GM21717 (cell line): ENCODE measurements around the gene NNMT.

Experiments used
- ATAC-seq: cut with Tn5 transposase; IDR thresholded peaks from one replicate; pipeline ENCODE4 v1.9.1; 2021; ENCODE audit warnings: mild to moderate bottlenecking, moderate library complexity; ENCODE audit not compliant: unreplicated experiment

Gene NNMT

DNA sequence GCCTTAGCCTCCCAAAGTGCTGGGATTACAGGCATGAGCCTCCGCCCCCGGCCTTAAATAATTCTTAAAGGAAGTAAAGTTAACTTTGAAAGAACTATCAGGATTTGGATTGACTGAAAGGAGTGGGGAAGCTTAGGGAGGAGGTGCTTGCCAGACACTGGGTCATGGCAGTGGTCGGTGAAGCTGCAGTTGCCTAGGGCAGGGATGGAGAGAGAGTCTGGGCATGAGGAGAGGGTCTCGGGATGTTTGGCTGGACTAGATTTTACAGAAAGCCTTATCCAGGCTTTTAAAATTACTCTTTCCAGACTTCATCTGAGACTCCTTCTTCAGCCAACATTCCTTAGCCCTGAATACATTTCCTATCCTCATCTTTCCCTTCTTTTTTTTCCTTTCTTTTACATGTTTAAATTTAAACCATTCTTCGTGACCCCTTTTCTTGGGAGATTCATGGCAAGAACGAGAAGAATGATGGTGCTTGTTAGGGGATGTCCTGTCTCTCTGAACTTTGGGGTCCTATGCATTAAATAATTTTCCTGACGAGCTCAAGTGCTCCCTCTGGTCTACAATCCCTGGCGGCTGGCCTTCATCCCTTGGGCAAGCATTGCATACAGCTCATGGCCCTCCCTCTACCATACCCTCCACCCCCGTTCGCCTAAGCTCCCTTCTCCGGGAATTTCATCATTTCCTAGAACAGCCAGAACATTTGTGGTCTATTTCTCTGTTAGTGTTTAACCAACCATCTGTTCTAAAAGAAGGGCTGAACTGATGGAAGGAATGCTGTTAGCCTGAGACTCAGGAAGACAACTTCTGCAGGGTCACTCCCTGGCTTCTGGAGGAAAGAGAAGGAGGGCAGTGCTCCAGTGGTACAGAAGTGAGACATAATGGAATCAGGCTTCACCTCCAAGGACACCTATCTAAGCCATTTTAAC is at the start of gene NNMT:
NNMT (plus strand) TSS at position 724 of the 929 bp plus-strand sequence; CDS start at position 882, 158 bp downstream.
- no peak for ATAC-seq

DNA sequence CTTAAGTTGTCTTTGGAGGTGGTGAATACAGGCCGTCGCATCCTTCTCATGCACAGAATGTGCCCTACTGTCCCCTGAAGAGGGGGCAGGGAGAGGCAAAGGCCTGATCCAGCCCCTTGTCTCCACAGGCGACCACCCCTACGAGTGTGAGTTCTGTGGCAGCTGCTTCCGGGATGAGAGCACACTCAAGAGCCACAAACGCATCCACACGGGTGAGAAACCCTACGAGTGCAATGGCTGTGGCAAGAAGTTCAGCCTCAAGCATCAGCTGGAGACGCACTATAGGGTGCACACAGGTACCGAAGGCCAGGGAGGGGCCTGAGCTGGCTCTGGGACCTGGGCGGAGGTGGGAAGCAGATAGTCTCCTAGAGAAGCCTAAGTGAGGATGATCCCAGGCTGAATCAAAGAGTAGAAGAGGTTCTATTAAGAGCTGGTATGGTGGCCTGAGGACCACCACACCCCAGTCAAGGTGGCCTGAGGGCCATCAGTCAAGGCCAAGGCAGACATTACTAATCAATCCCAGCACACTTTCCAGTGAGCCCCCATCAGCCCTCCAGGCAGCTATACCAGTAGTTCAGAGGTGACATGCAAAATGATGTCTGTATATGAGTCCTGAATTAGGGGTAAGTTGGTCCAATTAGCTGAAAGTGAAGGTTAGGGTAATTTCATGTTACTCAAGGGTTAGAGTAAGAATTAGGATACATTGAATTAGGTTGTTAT is 49.0 kb upstream of the NNMT start:
- ATAC-seq: no peak

DNA sequence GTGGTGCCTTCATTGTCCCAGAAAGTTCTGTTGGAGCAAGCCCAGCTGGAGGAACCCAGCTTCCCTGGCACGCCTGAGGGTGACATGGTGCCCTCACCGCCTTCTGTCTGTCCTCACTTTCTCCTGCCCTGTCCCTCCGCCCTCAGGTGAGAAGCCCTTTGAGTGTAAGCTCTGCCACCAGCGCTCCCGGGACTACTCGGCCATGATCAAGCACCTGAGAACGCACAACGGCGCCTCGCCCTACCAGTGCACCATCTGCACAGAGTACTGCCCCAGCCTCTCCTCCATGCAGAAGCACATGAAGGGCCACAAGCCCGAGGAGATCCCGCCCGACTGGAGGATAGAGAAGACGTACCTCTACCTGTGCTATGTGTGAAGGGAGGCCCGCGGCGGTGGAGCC is 46.0 kb upstream of the NNMT start:
- no peak for ATAC-seq

DNA sequence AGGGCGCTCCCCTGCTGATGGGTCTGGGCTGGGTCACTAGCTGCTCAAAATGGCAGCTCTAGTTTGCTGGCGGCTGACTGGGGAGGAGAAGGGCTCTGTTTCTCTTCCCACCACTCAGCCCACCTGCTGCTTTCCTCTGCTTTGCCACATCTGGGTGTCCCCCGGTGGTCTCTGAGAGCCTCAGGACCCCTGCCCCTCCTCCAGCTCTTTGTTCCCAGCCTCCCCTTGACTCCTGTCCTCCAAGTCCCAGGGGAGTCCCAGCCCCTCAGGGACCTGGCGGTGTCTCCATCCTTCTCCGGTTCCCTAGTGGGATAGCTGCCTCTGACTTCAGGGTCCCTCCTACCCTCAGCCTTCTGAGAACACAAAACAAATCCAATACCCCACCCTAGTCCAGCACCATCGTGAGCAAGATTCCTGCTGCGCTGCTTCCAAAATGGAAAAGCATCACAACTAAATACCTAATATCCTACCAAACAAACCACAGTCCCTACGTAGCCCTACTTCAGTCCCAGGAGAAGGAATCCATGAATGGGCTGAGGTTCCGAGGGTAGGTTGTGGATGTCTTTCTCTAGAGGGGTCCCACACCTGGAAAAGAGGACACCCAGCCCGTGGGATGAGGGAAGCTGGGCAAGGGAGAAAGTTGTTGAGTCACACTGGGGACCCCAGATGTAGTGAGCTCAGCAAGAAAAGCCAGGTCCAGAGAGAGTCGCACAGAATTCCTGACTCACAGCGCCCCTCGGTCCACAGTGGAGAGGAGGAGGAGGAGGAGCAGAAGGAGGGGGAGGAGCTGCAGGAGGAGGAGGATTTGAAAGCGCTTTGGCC is 45.0 kb upstream of the NNMT start:
- ATAC-seq: no peak

DNA sequence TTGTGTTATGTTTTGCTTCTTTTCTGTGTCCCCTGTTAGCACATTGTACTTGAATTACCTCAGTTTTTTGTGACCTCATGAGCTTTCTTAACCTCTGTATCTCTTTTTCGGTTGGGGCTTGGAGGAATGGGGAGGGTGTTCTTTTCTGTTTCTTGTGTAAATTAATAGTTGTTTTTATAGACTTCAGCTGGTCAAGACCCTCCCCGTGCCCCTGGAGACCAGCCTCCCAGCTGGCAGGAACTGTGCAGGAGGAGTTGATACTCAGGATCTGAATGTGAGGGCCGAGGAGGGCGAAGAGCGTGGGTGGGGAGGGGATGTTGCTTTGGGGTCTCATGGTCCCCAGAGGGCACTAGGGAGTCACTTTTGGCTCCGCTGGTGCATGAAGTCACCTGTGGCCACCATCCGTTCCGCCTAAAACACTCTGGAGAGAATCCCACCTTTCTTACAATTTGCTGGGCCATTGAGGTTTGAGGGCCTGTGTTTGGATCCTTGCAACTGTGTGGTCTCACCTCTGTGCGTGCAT is 44.3 kb upstream of the NNMT start:
- ATAC-seq: no peak

DNA sequence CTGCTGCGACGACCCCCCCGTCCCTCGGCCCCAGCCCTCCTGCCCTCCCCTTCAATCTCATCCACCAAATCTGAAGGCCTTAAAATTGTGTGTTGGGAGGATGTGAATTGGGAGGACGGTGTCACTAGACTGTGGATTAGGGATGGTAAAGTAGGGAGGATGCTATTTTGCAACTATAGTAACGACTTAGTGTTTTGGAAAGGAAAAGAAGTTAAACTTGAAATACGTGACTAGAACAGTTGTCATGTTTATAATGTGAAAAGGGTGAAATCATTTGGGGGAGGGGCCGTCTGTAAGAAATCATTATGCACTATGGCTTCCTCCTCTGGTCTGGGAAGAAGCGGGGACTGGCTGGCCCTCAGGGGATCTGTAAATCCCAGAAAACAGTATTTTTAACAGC is 43.4 kb upstream of the NNMT start:
- no peak for ATAC-seq

DNA sequence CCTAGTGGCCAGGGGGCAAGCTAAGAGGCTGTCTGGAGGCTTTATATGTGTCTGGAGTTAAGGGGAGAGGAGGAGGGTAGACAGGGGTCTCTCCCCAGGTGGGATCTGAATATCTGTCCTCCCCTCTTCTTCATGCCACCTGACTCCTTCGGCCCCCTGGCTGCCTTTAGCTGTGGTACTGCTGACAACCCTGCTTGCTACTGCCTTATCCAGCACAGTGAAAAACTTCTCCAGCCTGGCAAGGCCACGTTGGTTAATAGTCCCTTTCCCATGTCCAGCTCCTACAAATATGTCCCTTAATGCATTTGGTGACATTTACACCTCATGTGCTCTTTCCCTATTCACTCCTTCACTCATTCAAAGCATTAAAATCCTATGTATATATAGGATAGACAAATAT is 42.4 kb upstream of the NNMT start:
- no peak for ATAC-seq

DNA sequence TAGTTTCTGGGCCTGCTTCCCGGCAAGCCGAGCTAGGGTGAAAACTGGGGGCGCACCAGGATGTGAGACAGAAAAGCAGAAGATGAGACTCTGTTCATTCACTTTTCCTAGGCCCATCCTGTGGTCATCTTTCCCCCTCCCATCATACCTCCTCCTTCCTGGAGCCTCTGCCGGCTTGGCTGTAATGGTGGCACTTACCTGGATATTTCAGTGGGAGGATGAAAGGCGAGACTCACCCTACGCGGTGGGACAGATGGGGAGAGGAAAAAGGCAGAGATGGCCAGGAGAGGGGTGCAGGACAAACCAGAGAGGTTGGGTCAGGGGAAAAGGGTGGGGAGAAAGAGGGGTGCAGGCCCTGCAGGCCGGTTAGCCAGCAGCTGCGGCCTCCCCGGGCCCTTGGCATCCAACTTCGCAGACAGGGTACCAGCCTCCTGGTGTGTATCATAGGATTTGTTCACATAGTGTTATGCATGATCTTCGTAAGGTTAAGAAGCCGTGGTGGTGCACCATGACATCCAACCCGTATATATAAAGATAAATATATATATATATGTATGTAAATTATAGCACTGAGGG is 41.5 kb upstream of the NNMT start:
- no peak for ATAC-seq

DNA sequence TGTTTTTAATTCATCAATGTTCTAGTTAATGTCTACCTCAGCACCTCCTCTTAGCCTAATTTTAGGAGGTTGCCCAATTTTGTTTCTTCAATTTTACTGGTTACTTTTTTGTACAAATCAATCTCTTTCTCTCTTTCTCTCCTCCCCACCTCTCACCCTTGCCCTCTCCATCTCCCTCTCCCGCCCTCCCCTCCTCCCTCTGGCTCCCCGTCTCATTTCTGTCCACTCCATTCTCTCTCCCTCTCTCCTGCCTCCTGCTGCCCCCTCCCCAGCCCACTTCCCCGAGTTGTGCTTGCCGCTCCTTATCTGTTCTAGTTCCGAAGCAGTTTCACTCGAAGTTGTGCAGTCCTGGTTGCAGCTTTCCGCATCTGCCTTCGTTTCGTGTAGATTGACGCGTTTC is 40.9 kb upstream of the NNMT start:
- no peak for ATAC-seq

DNA sequence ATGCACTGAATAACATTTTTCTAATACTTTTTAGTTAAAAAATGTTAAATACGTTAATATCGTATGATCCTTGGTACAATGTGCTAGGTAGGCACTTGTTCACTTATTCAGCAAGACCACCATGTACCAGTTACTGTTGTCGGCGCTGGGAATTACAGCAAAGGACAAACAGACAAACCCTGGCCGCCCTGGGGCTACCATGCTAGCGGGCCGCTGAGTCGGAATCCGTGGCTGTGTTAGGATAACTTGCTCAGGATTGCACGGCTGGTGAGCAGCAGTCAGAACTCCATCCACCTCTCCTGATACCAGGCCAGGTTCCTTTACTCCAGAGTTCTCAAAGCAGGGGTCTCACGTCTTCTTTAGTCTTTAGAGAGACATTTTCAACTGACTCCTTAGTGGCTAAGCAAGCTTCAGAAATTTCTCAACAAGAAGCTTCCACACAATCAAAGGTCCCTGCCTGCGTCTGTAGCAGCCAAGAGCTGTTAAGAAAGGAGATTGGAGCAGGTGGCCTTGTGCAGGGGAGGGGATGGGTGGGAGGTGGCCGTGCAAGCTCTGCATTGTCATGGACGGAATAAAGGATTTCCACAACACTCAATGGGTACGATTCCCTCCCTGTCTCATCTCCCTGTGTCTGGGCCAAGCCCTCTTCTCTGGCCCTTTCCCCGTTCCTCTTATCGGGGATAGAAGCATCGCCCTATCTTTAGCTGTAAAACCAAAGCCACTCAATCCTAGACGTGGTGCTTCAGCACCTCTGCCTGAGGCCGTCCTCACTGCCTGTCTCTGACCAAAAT is 39.8 kb upstream of the NNMT start:
- ATAC-seq: no peak

DNA sequence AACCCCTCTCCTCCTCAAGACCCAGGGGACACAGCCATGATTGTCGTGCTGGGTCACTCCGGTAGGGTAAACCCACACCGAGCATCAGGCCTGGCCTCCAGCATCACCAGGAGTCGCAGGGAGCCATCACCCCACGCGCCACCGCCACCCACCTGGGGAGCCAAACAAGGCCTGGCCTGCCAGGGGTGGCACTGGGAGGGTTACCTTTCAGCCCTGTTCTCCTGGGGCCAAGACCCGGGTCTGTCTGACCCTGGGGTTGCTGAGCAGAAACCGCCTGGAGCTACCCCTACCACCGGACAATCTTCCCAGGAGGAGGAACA is 39.3 kb upstream of the NNMT start:
- no peak for ATAC-seq

DNA sequence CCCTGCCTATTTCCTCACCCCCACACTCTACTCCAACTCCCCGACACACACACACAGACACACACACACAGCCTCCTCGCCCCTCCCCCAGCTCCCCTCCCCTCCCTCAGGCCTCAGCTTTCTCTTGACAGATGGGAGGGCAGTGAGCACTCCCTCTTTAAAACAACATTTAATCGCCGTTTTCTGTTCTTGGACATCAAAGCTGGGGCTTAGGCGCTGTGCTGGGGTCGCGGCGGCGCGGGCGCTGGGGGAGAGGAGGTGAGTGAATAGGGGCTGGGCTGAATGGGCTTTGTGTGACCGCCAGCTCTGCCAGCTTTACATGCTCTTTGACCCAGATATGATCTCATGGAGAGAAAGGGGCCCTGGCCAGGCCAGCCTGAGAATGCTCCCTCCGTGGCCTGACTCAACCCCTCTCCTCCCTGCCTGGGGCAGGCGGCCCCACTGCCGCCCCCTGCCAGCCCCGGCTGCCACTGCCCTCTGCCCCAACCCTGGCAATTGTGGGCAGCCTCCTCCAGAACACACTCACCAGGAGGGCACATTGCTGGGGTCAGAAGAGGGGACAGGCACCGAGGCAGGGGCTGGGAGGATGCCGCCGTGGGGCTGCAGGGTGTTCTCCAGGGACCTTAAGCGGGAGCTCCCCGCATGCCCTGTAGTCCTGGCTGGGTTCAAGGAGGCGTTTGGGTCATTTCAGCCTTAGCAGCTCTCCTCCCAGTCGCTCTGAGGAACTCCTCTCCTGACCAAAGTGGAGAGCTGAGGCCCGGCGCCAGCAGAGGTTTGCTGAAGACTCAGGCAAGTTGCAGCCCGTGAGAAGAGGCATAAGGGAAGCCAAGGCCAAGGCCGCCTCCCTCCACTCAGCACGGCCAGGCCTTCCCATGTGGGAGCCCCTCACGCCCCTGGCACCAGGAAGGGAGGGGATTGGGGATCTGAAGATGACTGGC is 38.3 kb upstream of the NNMT start:
- ATAC-seq: no peak

DNA sequence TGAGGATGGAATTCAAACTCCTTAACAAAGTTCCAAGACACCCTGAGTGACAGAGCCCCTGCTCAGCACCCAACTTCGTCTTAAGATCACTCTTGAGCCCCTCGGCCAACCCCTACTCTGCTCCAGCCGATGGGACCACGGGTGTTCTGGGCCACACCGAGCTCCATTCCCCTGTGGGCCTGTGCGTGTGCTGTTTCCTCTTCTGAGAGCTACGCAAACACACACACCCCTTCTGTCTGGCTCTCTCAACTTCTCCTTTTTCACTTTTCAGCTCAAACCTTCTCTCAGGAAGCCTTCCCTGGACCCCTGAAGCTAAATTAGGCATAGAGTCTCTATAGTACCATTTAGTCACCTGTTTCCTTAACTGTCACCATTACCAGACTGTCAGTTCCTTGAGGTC is 37.5 kb upstream of the NNMT start:
- no peak for ATAC-seq

DNA sequence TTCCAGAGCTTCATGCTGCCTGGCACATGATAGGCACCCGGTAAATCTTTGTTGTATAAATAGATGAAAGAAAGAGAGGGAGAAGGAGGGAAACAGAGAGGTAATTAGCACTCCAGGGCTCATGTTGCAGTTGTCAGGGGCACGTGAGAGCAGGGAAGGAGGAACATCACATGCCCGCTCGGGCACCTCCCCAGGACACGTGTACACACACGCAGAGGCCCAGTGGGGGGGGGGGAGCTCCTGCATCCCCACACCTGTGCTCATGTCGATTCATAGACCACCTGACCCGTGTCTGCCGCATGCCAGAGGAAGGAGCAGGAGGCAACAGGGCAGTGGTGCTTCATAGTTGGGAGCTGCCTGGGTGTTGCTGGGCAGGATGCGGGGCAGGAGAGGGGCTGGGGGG is 37.1 kb upstream of the NNMT start:
- no peak for ATAC-seq

DNA sequence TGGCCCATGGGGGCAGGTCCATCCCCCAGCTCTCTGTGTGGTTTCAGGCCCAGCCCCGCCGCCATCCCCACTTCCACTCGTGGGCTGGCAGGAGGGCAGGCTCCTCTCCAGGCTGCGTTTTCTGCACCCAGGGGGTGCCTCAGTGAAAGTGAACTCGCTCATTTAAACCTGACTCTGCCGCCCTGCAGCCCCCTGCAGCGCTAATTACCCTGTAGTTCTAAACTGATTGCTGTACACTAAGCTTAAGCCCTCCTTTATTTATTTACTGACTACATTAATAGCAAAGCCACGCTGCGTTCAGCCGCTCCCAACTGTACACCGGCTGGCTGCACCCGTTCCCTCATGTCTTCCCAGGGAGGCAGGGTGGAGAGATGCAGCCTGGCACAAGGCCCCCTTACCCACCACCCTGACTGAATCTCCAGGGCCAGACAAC is 36.6 kb upstream of the NNMT start:
- ATAC-seq: no peak

DNA sequence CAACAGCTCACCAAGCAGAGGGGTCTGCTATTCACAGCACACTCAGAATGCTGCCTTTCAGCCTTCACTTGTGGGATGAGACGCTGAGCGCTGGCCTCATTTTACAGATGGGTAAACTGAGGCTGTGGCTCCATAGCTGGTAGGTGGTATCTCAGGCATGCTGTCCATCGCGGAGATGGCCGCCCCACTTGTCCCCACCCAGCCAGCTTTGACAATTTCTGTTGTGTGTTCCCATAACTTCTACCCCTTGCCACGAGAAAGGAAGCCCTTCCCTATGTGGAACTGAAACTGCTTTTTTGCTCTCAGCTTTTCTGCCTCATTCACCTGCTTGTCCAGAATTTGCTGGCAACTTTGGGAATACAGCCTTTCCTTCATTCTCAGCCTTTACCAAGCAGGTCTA is 36.1 kb upstream of the NNMT start:
- ATAC-seq: no peak

DNA sequence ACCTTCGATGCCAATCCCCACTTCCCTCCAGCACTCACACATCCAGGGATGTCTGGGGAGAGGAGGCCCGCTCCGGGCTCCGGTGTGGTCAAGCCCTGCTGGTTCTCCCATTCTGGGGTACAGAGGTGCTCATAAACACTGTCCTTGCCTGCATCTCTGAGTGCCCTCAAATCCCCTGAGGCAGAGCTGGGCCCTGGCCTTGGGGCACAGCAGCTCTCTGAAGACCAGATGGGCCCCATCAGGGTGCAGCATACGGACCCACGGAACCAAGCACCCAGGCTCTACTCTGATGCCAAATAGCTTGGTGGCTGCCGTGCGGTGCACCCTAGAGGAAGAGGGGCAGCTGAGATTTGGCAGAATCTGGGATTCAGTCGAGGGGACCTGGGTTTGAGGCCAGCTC is 35.7 kb upstream of the NNMT start:
- no peak for ATAC-seq

DNA sequence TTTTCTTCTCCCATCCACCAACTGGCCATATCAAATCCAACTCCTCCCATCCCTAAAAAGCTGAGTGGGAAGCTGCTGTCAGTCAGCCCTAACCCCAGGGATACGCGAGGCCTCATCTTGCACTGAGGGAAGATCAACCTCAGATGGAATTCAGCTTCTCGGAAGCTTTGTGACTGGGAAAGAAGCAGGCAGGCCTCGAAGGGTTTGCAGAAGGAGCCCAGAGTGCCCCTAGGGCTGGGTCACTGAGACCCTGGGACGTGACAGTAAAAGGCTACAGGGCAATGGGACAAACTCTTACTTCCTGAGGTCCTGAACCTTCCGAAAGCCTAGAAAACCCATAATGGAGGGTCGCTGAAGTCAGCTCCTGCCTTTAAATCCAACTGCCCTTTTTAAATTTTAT is 34.4 kb upstream of the NNMT start:
- ATAC-seq: no peak
